ENCODE data around the gene ROR1.
"Not testable (repeated sequence)": the region's sequence is repeated elsewhere in the genome, so short reads cannot be mapped to it uniquely, and the experiment has no call there.

ROR1 gene

DNA sequence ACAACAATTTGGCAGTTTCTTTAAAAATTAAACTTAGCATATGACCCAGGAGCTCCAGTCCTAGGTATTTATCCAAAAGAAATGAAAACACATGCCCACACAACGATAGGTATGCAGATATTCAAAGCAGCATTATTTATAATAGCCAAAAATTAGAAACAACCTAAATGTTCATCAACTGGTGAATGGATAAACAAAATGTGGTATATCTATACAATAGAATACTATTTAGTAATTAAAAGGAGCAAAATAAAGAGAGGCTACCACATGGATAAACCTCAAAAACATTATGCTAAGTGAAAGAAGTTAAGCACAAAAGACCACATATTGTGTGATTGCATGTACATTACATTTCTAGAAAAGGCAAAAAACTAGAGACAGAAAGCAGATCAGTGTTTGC is 51.3 kb downstream of the ROR1 start:
- no peak for DNase-seq

DNA sequence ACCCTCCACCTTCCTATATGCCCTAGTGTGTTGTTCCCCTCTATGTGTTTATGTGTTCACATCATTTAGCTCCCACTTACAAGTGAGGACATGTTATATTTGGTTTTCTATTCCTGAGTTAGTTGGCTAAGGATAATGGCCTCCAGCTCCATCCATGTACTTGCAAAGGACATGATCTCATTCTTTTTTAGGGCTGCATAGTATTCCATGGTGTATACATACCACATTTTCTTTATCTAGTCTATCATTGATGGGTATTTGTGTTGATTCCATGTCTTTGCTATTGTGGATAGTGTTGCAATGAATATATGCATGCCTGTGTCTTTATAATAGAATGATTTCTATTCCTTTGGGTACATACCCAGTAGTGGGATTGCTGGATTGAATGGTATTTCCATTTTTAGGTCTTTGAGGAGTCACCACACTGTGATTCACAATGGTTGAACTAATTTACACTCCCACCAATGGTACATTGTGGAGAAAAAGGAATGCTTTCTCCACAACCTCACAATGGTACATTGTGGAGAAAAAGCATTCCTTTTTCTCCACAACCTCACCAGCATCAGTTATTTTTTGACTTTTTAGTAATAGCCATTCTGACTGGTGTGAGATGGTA is 52.5 kb downstream of the ROR1 start:
- DNase-seq, result not testable (repeated sequence)

DNA sequence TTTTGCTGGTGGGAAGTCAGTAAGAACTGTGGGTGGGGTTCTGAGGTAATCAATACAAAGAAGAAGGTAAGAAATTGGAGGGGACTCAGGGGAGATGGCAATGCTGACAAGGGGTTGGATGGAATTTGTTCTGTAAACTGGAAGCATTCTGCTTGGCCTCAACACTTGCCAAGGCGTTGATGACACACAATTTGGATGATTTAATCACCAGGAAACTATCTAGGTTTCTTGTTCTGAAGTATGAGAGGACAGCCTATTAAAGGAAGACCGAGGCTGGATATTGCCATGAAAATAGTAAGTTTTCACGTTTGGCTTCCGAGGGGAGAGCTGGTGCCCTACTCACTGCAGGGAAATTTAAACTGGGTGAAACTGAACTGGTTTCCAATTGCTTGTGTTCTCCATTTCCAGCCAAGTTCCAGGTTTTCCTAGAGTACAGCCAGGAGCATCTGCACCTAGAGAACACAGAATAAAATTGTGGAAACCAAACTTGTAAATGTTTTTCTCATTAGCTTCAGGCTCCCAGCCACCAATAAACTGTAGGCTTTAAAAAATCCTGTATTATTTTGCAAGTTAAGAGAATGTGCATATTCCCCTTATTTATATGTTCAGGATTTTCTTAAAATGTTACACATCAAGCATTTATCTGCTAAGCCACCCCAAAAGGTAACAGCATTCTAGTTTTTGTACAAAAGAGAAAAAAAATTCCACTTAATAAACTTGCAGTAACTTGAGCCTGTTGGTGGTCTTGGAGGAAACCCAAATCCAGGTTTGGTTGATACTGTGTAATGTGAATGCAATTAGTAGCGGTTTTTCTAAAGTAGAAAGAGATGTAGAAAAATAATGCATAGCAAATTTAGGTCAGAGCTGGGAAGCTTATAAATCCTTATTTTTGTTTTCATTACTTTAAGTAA is 53.8 kb downstream of the ROR1 start:
- DNase-seq, result no peak

DNA sequence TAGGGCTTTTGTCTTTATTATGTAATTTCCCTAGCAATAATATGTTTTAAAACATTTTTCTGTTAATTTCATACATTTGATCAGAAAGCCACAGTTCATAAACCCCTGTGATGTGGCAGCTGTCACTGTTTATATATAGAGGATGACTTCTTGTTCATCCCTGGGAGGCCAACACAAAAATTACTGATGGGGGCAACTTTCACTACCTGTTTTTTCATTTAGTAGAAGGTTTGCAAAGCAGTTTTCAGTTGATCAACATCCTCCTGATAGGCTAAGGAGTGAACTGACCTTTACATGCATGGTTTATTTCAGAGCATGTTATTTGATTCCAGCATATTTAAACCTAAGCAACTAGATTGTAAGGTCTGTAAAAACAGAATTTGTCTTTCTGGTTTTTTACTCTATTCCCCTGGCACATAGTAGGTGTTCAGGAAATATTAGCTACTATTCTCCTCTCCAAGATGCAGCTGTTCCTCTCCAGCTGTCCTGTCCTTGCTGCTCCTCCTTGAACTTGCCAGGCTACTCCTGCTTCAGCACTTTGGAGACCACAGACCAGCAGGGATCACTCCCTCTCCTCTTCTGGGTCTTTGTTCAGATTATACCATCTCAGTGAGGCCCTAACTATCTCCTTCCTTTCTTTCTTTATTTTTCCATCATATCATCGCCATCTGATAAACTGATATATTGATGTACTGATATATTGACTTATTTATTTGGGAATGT is 54.7 kb downstream of the ROR1 start:
- DNase-seq, result no peak

DNA sequence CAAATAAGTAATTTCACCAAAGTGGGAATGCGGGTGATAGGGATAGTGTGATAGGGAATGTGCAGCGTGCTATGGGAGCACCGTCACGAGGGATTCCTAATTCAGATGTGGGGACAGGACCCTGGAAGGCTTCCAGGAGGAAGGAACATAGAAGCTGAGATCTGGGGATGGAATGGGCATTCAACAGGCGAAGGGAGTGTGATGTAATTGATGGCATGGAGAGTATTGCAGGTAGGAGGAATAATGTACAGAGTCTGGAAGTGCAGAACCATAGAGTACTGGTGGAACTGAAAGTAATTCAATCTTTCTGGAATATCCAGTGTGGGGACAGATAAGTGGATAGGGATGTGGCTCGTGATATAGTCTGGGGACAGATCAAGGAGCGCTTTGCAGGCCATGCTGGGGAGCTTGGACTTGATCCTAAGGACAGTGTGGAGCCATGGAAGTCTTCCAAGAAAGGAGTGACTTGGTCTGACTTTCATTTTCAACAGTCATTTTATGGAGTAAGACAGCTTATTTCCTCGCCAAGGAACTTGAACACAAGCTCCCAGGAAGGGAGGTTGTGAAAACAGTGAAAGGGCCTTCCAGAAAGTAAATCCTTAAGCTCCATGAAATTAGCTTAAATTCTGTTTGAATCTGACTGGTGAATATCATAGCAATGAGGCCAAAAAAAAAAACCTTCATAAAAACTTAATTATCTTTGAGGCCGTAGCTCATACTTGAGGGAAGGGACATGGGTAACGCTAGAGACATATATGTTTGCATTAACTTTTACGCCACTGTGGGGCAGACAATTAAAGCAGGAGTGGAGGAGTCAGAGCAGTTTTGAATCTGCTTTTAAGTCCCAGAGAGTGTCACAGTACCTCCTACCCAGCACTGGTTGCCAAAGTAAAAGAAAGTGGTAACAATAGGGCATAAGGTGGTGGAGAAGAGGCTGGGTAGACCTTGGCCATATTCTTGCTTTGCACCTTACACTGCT is 55.8 kb downstream of the ROR1 start:
- no peak for DNase-seq

DNA sequence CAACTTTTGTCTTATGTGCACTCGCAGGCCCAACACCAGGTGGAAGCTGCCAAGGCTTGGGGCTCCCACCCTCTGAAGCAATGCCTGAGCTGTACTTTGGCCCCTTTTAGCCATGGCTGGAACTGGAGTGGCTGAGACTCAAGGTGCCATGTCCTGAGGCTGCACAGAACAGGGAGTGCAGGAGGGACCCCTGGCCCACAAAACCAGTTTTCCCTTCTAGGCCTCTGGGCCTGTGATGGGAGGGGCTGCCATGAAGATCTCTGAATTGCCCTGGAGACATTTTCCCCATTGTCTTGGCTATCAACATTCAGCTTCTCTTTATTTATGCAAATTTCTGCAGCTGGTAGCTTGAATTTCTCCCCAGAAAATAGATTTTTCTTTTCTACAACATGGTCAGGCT is 57.6 kb downstream of the ROR1 start:
- no peak for DNase-seq

DNA sequence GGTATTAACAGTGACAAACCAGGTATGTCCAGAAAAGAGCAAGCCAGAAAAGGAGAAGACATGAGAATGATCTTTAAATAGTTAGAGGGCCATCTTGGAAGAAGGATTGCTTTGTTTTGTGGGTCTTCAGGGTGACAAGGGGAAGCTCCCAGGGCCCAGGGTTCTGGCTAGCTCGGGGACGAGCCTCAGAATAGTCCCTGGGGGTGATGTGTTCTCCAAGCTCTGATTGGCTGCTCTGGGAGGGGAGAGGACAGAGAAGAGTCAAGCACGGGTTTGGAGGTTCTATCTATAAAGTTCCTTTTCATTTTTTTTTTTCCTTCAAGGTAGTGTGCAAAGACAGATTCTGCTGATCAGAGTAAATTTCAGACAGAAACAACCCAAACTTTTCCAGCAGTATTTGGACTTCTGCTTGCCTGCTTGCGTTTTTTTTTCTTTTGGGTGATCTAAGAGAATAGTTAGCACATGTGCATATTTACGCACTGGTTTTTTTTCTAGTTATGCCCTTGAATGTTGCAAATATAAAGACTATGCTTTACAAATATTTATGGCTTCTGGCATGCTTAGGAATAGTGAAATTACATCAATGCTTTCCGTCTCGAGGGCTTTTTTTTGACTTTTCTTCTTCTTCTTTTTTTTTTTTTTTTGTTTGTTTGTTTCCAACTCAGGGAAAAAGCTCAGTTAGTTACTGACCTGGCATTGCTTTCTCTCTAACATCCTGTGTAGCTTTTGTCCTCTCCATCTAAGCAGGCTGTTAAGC is 59.7 kb downstream of the ROR1 start:
- DNase-seq, result no peak

DNA sequence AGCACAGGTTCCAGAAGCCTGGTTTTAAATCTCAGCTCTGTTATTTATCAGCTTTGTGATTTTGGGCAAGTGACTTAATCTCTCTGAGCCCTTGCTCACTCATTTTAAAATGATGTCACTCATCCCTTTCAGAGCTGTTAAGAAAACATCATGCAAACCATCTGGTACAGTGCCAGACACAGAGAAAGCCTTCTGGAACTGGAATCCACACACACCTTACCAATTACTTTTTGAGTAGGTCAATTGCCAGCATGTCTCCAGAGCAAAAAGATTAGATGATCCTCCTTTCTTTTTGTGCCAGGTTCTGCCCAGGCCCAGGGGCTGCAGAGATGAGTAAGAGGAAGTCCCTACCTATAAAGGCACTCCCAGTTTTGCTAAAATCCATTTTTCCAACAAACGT is 61.3 kb downstream of the ROR1 start:
- no peak for DNase-seq

DNA sequence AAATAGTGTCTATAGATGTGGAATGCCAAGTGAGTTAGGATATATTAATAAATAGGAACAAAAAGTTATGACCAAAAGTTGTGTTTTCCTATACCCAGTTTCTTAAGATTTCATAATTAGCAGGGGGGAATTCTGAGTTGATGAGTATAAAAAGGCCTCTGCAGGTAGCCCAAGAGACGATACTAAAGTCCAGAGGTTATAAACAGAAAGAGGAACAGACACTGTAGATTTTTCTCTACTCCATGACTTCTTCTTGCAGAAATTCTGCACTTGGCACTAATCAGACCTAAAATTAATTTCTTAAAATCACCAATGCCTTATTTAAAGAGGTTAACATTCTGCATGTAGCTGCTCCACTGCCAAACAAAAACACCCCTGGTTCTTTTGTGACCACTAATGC is 62.6 kb downstream of the ROR1 start:
- no peak for DNase-seq

DNA sequence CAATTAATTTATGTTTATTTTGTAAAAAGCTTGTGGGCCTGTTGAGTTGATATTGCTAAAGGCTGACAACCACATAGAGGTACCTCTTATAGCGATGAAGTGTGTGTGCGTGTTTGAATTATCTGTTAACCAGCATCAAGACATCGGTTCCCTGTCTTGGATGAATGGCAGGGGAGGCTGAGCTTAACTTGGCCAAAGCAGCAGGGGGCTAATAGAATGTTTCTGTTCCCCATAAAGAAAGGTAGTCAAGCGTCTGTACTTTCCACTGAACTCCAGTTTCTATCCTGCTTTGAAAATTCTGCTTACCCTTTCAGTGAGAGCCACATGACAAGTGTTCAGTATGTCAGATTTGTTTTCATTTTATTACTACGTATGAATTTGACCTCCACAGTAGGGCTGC is 63.0 kb downstream of the ROR1 start:
- DNase-seq, result no peak

DNA sequence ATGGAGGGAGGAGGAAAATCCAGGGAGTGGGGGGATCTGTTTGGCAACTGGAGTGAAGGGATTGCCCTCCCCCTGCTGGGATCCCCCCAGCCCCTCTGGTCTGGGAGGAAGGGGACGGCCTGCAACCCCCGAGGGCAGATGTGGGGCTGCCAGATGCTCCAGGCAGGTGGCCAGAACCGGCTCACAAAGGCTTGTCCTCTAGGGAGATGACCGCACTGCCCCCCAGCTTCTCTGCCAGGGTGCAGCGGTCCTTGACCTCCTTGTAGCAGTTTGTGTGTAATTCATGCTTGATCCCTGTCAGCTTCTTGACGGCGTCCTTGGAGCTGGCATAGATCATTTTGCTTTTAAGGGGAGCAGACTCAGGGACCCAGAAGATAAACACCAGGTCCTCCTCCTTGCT is 69.2 kb downstream of the ROR1 start:
- no peak for DNase-seq

DNA sequence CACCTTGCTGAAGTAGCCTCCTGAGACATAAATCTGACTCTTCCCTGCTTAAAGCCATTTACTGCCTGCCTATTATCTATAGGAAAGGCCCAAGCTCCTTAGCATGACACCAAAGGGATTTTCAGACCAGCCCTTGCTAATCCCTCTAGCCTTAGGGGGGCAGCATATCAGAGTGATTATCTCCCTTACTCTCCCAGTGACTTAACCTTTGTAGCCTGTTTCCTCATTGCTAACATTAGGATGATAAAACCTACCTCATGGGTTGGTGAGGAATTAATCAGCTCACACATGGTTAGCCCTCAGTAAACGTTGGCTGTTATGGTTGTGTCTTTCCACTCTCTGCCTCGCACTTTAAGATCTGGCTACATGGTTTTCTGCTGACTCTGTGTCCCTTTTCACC is 70.1 kb downstream of the ROR1 start:
- no peak for DNase-seq

DNA sequence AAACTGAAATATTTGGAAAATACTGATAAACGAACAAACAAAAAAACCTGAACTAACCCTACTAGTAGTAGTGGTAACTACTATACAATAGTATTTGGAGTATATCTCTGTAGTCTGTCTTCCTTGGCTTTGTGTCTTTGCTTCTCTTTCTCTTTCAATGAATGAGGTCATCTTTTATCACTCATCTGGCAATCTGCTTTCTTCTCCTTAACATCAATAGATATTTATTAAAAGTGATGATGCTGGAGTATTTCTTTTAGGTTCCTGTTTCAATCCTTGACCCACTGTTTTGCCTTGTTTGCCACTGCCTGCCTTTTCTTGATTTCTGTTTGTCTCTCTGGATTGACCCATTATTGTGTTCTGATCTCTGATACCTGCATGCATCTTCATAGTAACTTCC is 71.5 kb downstream of the ROR1 start:
- no peak for DNase-seq

DNA sequence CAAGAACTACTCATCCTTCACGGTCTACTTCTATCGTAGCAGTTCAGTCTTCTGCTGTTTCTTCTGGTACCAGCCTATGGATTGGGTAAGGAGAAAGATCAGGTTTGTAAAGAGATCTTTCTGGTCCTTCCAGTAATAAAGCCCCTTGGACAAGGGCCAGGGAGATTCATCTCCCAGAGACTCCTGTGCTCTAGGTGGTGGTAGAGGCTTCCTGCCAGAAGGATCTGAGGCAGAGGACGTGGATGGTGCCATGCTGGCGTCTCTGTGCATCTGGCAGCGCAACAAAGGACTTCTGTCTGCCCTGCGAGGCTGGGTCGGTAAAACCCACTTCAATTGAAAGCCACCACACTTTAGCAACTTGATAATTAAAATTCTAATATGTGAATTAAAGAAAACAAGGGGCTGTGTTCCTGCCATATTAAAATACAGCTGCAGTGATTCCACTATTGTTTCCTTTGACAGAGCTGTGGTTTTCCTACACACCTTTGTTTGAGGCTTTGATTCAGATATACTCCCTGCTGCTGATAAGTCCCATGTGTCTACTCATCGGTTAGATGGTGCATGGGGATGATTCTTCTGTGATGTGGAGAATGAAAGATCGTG is 73.6 kb downstream of the ROR1 start:
- DNase-seq, result no peak

DNA sequence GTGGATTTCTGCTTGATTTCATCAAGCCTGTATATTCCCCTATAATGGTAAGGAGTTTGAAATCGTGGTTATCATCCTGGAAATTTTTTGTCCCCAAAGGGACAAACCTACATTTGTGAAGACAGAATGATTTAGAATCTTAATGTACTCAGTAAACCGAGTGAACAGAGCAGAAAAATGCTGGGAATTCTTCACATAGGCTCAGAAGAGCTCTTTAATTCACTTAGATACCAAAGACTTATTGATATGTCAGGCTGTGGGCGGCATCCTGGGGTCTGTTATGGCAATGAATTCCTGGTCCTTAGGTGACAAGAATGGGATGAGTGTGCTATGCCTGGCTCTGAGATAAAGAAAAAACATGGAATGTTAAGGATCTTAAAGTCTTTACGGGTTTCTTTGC is 74.9 kb downstream of the ROR1 start:
- DNase-seq, result no peak

DNA sequence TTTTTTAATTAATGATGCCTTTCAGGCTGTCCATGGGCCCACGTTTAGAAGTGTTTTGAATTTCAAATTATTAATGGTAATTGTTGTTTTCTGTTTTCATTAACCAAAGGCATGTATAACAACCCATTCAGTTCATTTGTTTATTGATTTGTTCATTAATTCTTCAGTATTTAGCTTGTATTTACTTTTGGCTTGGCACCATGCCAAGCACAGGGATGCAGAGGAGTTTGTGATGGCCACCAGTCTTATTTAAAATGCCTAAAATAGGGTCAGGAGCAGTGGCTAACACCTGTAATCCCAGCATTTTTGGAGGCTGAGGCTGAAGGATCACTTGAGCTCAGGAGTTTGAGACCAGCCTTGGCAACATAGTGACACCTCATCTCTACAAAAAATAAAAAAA is 75.3 kb downstream of the ROR1 start:
- DNase-seq, result no peak

DNA sequence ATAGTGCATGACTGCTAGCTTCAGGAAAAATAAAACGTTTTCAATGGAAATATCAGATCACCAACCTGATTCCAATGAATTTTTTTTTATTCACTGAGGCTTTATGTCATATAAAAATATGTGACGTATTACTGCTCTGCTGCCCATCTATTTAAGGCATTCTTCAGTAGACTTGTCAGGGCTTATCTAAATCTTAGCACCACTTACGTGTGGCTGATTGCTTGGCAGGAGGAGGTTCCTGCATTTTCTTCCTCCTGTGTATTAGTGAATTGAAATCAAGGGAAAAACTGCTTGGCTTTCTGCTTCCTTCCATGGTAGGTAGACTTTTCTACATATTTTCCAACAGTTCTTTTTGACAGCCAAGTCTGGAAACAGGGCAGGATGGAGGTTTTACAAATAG is 80.3 kb downstream of the ROR1 start:
- DNase-seq, result no peak

DNA sequence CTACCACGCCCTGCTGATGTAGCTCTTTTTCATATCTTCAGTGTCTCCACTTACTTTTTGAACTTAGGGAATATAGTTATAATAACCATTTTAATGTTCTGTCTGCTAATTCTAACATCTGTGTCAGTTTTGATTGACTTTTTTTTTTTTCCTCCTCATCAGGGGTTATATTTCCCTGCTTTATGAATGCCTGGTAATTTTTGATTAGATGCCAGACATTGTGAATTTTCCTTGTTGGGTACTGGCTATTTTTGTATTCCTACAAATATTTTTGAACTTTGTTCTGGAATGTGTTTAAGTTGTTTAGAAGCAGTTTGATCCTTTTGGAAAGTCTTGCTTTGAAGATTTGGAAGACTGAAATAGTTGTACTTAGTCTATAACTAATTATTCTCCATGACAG is 82.1 kb downstream of the ROR1 start:
- no peak for DNase-seq

DNA sequence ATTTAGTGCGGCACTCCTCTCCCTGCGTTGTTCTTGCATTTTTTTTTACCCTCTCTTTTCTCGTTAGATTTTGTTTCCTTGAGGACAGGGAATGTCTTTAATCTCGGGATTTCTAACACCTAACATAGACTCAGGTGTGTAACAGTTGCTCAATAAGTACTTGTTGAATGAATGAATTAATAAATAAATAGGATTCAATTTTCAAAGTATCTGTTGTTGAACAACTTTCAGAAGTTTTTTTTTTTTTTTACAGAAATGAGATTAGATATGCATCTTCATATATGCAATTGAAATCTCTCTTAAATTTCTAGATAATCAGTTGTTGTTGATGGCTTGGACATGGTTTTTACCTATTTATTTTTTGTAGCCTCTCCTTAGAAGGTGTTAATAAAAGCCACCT is 83.1 kb downstream of the ROR1 start:
- no peak for DNase-seq

DNA sequence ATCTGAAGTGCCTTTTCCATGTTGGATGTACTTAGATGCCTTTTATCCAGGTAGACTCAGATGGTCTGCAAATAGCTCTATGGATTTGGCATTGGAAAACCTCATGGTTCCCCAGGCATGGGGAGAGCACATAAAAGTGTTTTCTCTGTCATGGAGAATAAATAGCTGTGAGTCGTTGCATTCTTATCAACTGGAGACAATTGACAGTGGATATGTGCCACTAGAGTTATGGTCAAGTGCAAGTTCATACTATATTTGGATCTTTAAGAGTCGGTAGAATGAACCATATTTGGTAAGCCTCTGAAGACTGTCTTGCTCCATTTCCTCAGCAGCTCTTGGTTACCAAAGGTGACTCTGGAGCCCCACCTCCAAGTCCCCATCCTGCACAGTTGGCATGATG is 83.7 kb downstream of the ROR1 start:
- no peak for DNase-seq

DNA sequence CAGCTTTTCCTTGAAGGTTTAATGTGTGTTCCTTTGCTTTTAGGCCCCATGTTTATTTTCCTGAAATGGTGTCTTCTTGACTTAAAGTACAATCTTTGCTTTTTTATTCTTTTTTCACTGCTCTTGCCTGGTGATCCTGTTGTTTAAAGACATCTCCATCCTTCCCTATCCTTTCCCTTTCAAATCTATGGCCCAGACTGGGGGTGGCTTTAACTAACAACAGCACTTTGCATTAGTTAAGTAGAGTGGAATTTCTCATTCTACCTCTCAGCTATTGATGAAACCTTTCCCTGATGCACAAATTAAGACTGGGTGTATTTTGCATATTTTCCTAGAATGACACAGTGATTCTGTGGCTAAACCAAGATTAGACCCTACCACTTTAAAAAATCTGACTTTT is 84.3 kb downstream of the ROR1 start:
- no peak for DNase-seq
